Kidney tubule cell (primary cell): ENCODE measurements around the gene DOK6.
"Not testable (repeated sequence)": the region's sequence is repeated elsewhere in the genome, so short reads cannot be mapped to it uniquely, and the experiment has no call there.

Experiments
- DNase-seq: peaks from one replicate; pipeline ENCODE4 v3.0.0-alpha.2; 2018; ENCODE audit warnings: low spot score

Gene DOK6

DNA sequence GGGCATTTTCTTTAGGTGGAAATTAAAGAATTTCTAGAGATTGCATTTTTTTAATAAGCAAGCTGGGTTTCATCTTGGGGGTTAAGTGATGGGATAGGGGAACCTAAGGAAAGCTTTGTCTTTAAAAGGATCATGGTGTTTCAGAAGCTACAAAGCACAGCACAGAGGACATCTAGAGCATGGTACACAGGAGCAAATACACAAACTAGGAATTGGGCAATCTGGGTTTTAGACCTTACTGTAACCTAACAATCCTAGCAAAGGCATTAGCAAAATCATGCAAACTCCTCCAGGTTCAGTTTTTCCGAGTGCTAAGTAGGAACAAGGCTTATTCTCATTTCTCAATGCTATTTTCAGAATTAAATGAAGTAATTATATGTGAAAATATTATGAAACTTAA lies 412.9 kb downstream of the DOK6 start:
- DNase-seq = no peak

GRCh38 chr18:69814861-69815385 lies 414.2 kb downstream of the DOK6 start:
- DNase-seq = no peak

DNA sequence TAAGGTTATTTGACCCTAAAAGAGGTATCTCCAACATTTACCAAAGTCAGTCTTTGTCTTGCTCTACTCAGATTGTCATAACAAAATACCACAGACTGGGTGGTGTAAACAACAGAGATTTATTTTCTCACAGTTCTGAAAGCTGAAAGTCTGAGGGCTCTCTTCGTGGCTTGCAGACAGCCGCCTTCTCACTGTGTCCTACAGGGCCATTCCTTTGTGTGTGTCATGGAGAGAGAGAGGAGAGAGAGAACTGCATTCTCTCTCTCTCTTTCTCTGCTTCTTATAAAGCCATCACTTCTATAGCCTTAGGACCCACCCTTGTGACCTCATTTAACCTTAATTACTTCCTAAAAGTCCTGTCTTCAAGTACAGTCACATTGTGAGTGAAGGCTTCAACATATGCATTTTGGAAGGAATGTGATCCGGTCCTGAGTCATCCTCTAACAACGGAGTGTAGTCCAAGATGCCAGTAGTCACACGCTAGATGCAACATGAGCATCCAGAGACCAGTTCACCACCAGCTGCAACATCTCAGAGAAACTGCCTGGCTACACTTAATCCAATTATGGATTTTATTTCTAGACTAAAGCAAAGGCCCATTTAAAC lies 416.8 kb downstream of the DOK6 start:
- no peak for DNase-seq

DNA sequence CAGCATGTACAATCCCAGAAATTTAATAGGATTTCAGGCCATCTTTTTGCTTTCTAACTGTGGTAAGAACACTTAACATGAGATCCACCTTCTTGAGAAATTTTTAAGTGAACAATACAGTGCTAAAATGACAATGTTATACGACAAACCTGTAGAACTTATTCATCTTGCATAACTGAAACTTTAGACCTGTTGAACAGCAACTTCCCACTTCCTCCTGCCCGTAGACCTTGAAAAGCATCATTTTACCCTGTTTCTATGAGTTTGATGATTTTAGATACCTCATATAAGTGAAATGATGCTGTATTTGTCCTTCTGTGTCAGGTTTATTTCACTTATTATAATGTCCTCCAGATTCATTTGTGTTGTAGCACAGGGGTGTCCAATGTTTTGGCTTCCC lies 418.8 kb downstream of the DOK6 start:
- DNase-seq = no peak

- DNase-seq = no peak
Observed at GRCh38 chr18:69820538-69820937, 419.9 kb downstream of the DOK6 start.

DNA sequence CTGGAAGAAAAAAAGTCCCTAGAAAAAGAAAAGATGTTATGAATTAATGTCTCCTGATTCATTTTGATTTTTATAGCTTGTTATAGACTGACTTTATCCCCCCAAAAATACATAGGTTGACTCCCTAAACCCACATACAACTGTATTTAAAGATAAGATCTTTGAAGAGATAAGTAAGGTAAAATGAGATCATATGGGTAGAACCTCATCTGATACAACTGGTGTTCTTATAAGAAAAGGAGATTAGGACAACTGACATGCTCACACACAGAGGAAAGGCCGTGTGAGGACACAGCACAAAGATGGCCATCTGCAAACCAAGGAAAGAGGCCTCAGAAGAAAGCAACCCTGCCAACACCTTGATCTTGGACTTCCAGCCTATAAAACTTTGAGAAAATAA lies 429.5 kb downstream of the DOK6 start:
- DNase-seq = no peak

DNA sequence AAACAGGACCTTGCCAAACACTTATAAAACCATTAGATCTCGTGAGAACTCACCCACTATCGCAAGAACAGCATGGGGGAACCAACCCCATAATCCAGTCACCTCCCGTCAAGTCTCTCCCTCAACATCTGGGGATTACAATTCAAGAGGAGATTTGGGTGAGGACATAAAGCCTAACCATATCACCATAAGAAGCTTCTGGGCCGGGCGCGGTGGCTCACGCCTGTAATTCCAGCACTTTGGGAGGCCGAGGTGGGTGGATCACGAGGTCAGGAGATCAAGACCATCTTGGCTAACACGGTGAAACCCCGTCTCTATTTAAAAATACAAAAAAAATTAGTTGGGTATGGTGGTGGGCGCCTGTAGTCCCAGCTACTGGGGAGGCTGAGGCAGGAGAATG lies 434.3 kb downstream of the DOK6 start:
- DNase-seq = not testable (repeated sequence)

DNA sequence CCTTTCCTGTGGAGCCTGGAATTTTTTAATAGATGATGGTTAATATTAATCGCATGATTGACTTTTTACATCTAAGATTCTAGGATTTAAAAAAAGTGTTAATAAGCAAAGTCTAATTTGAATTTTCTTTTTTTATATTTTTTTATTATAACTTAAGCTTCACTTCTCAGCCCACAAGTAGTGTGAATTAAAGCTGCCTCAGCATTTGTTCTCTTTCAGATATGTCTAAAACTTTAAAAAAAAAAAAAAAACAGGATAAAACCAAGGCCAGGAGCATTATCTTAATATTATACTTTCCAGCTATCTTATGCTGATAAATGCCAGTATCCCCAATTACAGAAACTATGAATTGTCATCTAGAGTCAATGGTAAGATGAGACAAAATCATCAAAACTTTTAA lies 437.3 kb downstream of the DOK6 start:
- DNase-seq = no peak

- peak; percentile 4 for DNase-seq
Observed at GRCh38 chr18:69838620-69839411, 438.1 kb downstream of the DOK6 start.

DNA sequence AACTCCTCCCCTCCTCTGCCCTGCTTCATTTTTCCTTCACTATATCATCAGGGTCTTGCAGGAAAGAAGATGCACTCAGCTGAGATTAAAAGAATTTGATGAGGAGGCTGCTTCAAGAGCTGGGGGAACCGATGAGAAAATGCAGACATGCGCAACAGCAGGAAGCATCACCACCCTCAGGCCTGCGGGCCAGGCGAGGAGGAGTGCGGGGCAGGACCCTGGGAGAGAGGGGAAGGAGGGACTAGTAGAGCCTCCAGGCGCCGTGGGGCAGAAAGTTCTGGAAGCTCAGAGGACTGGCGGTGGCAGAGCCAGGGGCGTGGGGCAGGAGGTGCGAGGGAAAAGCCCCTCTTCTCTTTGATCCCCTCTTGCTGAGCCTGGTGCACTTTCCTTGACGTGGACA lies 438.8 kb downstream of the DOK6 start:
- no peak for DNase-seq

GRCh38 chr18:69840001-69840400 lies 439.3 kb downstream of the DOK6 start:
- no peak for DNase-seq

DNA sequence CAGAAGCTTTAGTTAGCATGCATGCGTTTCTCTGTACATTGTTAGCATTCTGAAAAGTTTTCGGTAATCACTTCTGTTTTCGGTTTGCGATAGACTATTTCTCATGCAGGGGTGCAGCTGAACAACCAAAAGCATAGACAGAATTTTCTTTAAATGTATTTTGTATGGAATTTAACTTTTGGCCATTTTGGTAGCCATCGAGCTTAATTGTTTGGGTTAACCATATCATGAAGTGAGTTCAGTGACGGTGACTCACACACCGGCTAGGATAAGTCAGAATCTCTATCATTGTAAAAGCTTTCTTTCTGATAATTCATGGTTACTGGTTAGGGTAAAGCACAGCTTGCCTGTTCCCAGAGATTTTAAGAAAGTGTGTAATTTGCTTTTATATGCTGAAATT lies 439.8 kb downstream of the DOK6 start:
- no peak for DNase-seq

DNA sequence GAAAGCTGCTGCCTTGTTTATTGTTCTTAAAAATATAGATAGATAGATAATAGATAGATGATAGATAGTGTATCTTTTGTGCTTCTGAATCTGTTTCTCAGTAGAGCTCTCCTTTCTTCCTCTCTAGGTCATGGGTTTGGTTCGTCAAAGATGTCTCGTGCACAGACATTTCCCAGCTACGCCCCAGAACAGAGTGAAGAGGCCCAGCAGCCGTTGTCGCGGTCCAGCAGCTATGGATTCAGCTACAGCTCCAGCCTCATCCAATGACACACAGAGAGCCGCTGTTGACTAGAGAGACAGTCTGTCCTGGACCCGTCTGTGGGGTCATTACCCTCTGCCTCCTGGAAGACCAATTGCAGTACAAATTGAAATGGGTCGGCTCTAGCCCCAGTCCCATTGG lies 440.4 kb downstream of the DOK6 start:
- DNase-seq = no peak

DNA sequence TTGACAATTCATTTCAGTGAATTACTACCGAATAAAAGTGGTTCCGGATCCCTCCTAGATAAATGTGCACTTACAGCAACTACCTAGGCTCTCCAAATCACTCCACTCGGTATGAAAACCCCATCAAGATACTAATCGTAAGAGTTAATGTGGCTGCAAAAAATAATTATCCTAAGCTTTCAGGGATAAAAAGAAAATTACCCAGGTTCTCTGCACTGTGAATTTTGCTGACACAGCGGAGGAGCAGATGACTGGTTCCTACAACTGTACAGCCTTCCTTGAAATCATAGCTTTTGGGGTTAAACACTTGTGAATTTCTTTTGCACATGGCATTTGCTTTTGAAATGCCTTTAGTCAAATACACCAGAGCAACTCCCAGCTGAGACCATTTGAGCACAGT lies 442.3 kb downstream of the DOK6 start:
- DNase-seq = no peak

DNA sequence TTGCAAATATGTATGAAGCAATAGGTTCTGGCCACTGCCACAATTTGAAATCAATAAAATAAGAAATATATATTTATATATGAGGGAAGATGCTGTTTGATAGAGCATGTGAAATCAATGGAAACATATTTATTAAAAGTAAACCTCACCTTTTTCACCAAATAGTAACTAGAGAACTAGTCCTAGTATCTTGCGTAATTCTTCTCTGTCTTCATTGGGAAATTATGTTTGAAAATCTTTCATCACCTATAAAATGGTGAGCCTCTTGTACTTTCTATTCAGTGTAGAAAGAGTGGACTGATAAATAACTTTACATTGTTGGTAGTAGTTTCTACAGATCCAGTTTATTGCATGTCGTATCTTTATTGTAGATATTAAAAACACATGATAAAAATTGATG lies 444.0 kb downstream of the DOK6 start:
- no peak for DNase-seq

DNA sequence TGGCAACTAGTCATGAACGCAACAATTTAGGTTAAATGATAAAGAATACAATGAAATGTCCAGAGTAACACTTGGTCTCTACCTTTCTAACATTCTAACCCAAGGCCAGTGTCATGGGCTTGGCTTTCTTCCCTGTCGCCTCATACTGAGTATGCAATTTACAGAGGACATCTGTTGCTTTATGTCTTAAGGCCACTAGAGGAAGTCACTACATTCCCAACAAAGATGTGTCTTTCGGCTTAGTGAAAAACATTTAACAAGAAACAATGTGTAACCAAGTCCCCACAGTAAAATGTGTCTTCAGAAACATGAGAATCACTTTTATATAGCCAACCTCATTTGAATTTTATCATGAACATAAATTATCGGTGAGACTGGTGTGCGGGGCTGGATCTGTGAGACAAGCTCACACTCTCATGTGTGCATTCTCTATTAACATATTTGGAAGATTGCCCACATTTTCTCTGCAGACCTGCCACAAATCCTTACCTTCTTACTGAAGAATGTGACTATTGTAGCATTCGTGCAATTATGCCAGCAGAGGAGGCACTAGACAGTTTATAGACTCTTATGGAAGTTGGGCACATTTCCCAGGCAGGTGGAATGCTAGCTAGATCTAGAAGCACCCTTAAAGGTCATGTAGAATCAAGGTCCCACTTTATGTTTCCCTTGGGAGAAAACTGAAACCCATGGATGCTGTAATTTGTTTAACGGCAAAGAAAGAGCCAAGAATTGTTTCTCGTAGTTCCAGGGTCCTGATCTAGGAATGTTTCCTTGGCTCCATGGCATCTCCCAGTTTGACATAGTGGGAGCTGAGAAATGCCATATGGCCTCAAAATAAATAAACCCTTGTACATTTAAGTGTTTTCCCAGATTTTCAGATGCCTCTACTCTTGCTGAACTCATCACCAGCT lies 445.2 kb downstream of the DOK6 start:
- peak; percentile 35 for DNase-seq

DNA sequence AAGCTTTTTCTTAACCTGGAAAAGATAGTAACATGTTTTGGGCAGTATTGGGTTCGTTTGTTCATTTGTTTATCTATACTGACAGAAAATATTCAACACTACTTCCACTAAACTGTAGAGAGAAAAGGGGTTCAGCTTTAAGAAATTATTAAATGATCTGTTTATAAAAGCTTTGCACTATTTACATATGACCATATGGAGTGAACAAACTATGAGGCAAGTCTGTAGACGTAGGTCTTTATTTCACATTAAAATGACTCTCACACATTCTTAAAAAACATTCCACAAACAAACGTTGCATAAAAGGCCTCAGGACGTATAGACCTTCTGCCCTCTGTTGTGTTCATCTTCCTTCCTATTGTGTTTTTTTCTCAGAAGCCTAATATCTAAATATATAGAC lies 452.4 kb downstream of the DOK6 start:
- DNase-seq = no peak

DNA sequence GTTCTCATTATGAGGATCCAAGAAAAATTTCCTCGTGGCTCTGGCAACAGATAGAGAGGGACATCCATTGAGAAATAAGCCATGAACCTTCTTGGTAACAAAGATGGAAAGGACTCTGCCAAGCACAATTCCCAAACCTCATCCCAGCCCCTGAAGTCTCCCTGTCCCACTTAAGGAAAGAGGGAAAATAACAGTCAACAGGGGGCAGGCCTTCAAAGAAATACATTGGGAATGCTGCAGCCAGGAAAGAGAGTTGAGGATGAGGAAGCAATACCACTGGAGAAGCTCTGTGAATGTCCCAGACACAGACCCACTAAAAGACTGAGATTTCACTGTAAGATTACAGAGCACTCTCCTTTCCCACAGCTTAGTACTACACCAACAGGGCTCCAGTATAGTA lies 453.8 kb downstream of the DOK6 start:
- DNase-seq = no peak

DNA sequence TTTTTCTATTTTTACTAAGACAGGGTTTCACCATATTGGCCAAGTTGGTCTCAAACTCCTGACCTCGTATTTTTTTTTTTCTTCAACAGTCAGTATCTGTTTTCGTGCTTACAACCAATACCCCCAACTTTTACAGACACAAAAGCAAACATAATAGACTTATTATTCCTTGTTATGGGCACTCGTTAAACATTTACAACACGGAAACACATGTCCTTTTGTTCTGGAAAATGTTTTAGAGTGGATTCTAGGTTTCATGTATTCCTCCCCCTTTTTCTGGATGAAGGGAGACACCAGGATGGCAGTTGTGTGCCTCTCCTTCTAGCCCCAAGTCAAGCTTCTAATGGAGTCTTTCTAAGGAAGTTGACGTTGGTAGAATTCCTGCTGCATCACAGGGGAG lies 458.2 kb downstream of the DOK6 start:
- no peak for DNase-seq

DNA sequence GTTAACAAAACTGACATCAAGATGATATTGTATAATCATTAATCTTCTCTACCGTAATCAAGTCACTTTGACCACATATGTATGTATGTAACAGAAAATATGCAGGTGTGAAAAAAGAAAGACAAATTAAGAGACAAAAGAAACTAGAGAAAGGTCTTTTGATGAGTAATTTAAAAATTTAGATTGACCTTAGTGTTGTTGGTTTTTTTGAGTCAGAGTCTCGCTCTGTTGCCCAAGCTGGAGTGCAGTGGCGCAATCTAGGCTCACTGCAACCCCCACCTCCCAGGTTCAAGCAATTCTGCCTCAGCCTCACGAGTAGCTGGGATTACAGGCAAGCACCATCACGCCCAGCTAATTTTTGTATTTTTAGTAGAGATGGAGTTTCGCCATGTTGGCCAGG lies 464.1 kb downstream of the DOK6 start:
- DNase-seq = not testable (repeated sequence)

GRCh38 chr18:69865776-69866175 lies 465.1 kb downstream of the DOK6 start:
- DNase-seq = no peak

DNA sequence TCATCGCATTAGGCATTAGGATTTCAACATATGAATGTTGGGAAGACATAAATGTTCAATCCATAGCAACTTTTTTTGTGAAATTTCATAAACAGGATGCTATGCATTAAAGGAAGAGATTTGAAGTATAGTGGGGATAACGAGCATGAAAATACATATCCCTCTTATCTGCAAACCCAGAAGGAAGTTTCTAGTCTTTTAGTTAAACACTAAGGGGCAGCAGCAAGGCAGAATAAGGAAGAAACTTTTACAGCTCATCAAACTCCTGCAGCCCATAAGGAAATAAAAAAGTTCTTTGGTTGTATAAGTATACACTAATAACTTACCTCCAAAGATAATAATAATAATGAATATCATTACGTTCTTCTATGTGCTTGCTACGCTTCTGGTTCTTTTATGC lies 465.5 kb downstream of the DOK6 start:
- no peak for DNase-seq

DNA sequence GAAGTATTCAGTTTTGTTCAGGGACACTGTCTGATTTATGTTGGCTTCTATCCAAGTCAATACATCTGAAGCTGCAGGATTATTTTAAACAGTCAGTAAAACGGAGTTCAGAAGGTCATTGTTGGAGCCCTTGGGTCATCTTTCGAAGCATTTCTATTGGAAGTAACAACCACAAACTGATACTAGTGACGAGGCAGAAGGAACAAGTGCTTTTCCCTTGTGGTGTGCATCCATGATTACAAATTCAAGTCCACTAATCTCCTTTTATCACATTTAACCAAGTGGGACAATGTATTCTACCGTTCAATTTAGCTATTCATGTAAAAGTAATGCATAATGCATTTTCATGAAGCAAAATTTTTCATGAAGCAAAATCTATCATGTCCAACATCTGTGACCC lies 470.0 kb downstream of the DOK6 start:
- no peak for DNase-seq
